K562 (cell line): Measurements from ENCODE around the gene ISG20L2. TPM values are rescaled to one million over a fixed set of nuclear protein-coding genes. Genes with fewer than 3 reads are reported as not detected.

ENCODE experiments used
- ATAC-seq: fragments of 200-7000 bp; cut with Tn5 transposase; 3 replicates; pipeline ENCODE4 v1.9.1; 2020; ENCODE audit warnings: moderate library complexity
- BruUV-seq: library from RNA; stranded (reverse); fragments of 400-500 nt; replicated peaks from 2 replicates; lab custom pipeline; 2021; lab: Mats Ljungman, UMichigan
- CTCF ChIA-PET: fragments of 300-600 bp; formaldehyde crosslinking; extraction: SDS; loops from one replicate; lab custom pipeline; 2021; ENCODE audit warnings: low intra/inter-chr PET ratio; lab: Yijun Ruan, JAX
- POLR2A ChIA-PET: fragments of 300-600, 350-650 bp; sonication (Branson Sonifier 250); formaldehyde crosslinking; extraction: SDS; loops from one replicate; lab custom pipeline; 2021; ENCODE audit warnings: antibody characterized with exemption, inconsistent platforms; lab: Yijun Ruan, JAX
- DNase-seq, 4 experiments: peaks; one replicate each; pipeline versions ENCODE4 v3.0.0 to v3.0.0-alpha.2; 2011 to 2018; ENCODE audit warnings: low spot score in 3 of 4, mixed read lengths in 3 of 4; ENCODE audit errors: extremely low read depth in 1 of 4
- FAIRE-seq: peaks from 2 replicates; lab custom pipeline; 2011; peaks lifted over from hg19 to GRCh38; lab: Jason Lieb, UNC
- H2AFZ ChIP-seq: 2 replicates; pipeline ENCODE4 v1.6.0; 2011; ENCODE audit warnings: low read depth, low read length, control low read depth, inconsistent platforms
- H3K27ac ChIP-seq: fragments of 200-600 bp; 3 replicates; pipeline ENCODE4 v1.8.0; 2011; ENCODE audit warnings: low read depth, mild to moderate bottlenecking, control low read depth, inconsistent platforms, low read length, moderate library complexity, mixed read lengths; ENCODE audit errors: extremely low read depth
- H3K27me3 ChIP-seq, 2 experiments: fragments of 300-600 bp in 1 of 2; 2 replicates in 1 of 2; 3 replicates in 1 of 2; pipeline versions ENCODE4 v1.6.0 to v1.8.0; 2011; ENCODE audit warnings: inconsistent platforms in 2 of 2, low read length in 2 of 2, mild to moderate bottlenecking in 1 of 2, mixed read lengths in 1 of 2, moderate library complexity in 1 of 2; ENCODE audit not compliant: control insufficient read depth in 2 of 2, insufficient read depth in 2 of 2
- H3K36me3 ChIP-seq: fragments of 300-600 bp; 3 replicates; pipeline ENCODE4 v1.8.0; 2011; ENCODE audit warnings: mild to moderate bottlenecking, low read length, inconsistent platforms; ENCODE audit not compliant: control insufficient read depth, insufficient read depth
- H3K4me1 ChIP-seq, 2 experiments: fragments of 200-600 bp in 1 of 2; replicated peaks in 1 of 2; 2 replicates in 1 of 2; 3 replicates in 1 of 2; pipeline versions ENCODE4 v1.5.1 to v1.8.0; 2011; ENCODE audit warnings: inconsistent platforms in 2 of 2, low read length in 2 of 2, mild to moderate bottlenecking in 1 of 2, mixed read lengths in 1 of 2, moderate library complexity in 1 of 2; ENCODE audit not compliant: control insufficient read depth in 2 of 2, insufficient read depth in 2 of 2
- H3K4me2 ChIP-seq: 2 replicates; pipeline ENCODE4 v1.6.1; 2011; ENCODE audit warnings: low read length, control low read depth, inconsistent platforms, mixed read lengths; ENCODE audit not compliant: insufficient read depth
- H3K4me3 ChIP-seq: fragments of 200-600 bp; sonication (generic), shearing (Covaris generic); 2 replicates; pipeline ENCODE4 v1.5.1; 2016; ENCODE audit warnings: control low read depth, inconsistent platforms
- H3K79me2 ChIP-seq: fragments of 200-600 bp; 3 replicates; pipeline ENCODE4 v1.8.0; 2011; ENCODE audit warnings: low read length, inconsistent platforms; ENCODE audit not compliant: control insufficient read depth, insufficient read depth
- H3K9ac ChIP-seq, 2 experiments: 2 replicates each; pipeline versions ENCODE4 v1.6.0 to v1.6.1; 2011; ENCODE audit warnings: low read depth in 2 of 2, low read length in 2 of 2, control low read depth in 1 of 2, inconsistent platforms in 1 of 2, mild to moderate bottlenecking in 1 of 2, mixed read lengths in 1 of 2; ENCODE audit not compliant: insufficient read depth in 1 of 2
- H3K9me1 ChIP-seq: one replicate; pipeline ENCODE4 v1.6.0; 2011; ENCODE audit warnings: inconsistent platforms, mild to moderate bottlenecking, low read length, moderate library complexity; ENCODE audit not compliant: control insufficient read depth, insufficient read depth
- H3K9me3 ChIP-seq: replicated peaks from 2 replicates; pipeline ENCODE4 v1.5.1; 2011; ENCODE audit warnings: low read depth, low read length, inconsistent platforms; ENCODE audit not compliant: control insufficient read depth, insufficient read depth
- H4K20me1 ChIP-seq: replicated peaks from 2 replicates; pipeline ENCODE4 v1.6.1; 2011; ENCODE audit warnings: low read length, inconsistent platforms, mixed read lengths; ENCODE audit not compliant: control insufficient read depth, insufficient read depth
- ATF2 ChIP-seq: sonication (generic); formaldehyde crosslinking; IDR thresholded peaks from 2 replicates; pipeline ENCODE4 v1.8.1; 2022; ENCODE audit warnings: missing genetic modification reagents
- PBX2 ChIP-seq, 2 experiments: IDR thresholded peaks in 1 of 2; conservative IDR thresholded peaks in 1 of 2; 2 replicates each; pipeline ENCODE4 v1.6.1; 2016; ENCODE audit warnings: low read depth in 2 of 2, mild to moderate bottlenecking in 1 of 2, missing compliant biosample characterization in 1 of 2, missing genetic modification characterization in 1 of 2, moderate library complexity in 1 of 2
- RCOR1 ChIP-seq, 2 experiments: IDR thresholded peaks; 2 replicates each; pipeline ENCODE4 v1.6.1; 2012; ENCODE audit warnings: low read depth in 2 of 2, low read length in 2 of 2, borderline replicate concordance in 1 of 2, improper control_type of control experiment in 1 of 2
- TBL1XR1 ChIP-seq, 2 experiments: IDR thresholded peaks; 2 replicates each; pipeline ENCODE4 v1.6.1; 2012; ENCODE audit warnings: improper control_type of control experiment in 2 of 2, low read length in 2 of 2, mild to moderate bottlenecking in 1 of 2
- ZNF668 ChIP-seq: fragments of 250-450 bp; sonication (Bioruptor Pico); IDR thresholded peaks from 2 replicates; pipeline ENCODE4 v1.8.0; 2022; ENCODE audit warnings: mild to moderate bottlenecking, inconsistent platforms
- WGBS: fragments of 100-300 bp; shearing (Covaris generic); methylation state at CpG from one replicate; pipeline ENCODE4 v1.1.6; 2016; ENCODE audit warnings: low coverage, mixed read lengths; ENCODE audit not compliant: insufficient coverage; ENCODE audit errors: missing lambda C conversion rate; 5-methylcytosine and 5-hydroxymethylcytosine counted together
- in situ Hi-C: fragments of 300-500 bp; cut with MboI; formaldehyde crosslinking; loops from 4 replicates; pipeline ENCODE4 v1.15.0; 2018; ENCODE audit warnings: inconsistent platforms, mixed read lengths
- intact Hi-C: fragments of 100-400 bp; cut with micrococcal nuclease; formaldehyde crosslinking; loops from 2 replicates; pipeline ENCODE4 v1.14.2; 2022
- polyA plus RNA-seq, 8 experiments: library from polyadenylated mRNA; depleted of rRNA in 4 of 8; stranded (reverse) in 5 of 8; unstranded in 3 of 8; fragments of >200 nt; fragmentation: Nextera tagmentation in 2 of 8; fragmentation: Illumina TruSeq in 1 of 8; extraction: Ambion mirVana in 2 of 8; extraction: Trizol in 1 of 8; gene quantifications; 2 replicates each; pipeline versions ENCODE4 v1.2.1 to v1.2.3, GENCODE V29; 2011 to 2014; ENCODE audit warnings: inconsistent platforms in 1 of 8, missing spikeins in 1 of 8
- total RNA-seq, 7 experiments: library from RNA; depleted of rRNA in 6 of 7; stranded (reverse); fragments of >200 nt in 6 of 7; fragmentation: Illumina TruSeq in 2 of 7; extraction: Trizol in 2 of 7; gene quantifications; 2 replicates each; pipeline versions ENCODE4 v1.2.1 to v1.2.3, GENCODE V29; 2011 to 2021; ENCODE audit warnings: low replicate concordance in 1 of 7

ISG20L2 gene
- total and polyA plus RNA-seq, 9 of the 15 experiments (the other 6 are each of a cell fraction or from before 2014, with no cell fraction given) = 21.3 to 130 (median 50.3) TPM

- Histone ChIP-seq H3K9ac (peak overlapping the region in 1 of 2 experiments; percentile 57; a peak in 1 of 4 replicates), H4K20me1 (no peaks in the 10 kb centered on the region), H2AFZ (no peak overlapping the region), H3K9me1 (no peaks in the 10 kb centered on the region), H3K36me3 (no peaks in the 10 kb centered on the region), H3K4me2 (0 out of 2 replicates have a peak overlapping the region, but pooled peaks have one; percentile 22), H3K4me3 (no peak overlapping the region), H3K27me3 (no peaks in the 10 kb centered on the region), H3K9me3 (no peaks in the 10 kb centered on the region), H3K4me1 (peaks cover 29 to 31% of the 10 kb centered on the region in 2 experiments; a peak in 4 of 5 replicates), H3K79me2 (0 out of 3 replicates have a peak, but pooled peaks cover 6% of the 10 kb centered on the region), H3K27ac (peak overlapping the region; percentile 36; the same call in 1 of the 3 replicates)
- no TSS peak for BruUV-seq
- WGBS = 64% methylated on average over 6 of the region's 6 CpGs
- in situ Hi-C loops (no loop called here), intact Hi-C loops (no loop called here)
- peak; percentile 59 for FAIRE-seq
- ChIA-PET CTCF (no interaction called here), POLR2A (interaction anchor here (1.1 to 1.5 kb wide), 2 partner anchors 9 to 17 kb away, joined by 4 to 6 read pairs; no protein-coding TSS in a partner anchor)
- DNase-seq = peak in 1 of 4 experiments; percentile 50
- ATAC-seq = peak; percentile 41; the same call in 2 of the 3 replicates
- TF ChIP-seq TBL1XR1 (IDR thresholded peaks at IDR 0.05; ENCODE audit: low read length in 2 of 2) (no peak), ATF2 (no peak), PBX2 (CRISPR knock-in tag; IDR thresholded peaks at IDR 0.05; ENCODE audit: low read depth) (no peak), PBX2 (tag; conservative IDR thresholded peaks at IDR 0.05; ENCODE audit: low read depth) (peak; percentile 79), ZNF668 (no peak), RCOR1 (IDR thresholded peaks at IDR 0.05; ENCODE audit: borderline replicate concordance in 1 of 2, low read depth in 2 of 2, low read length in 2 of 2) (0 out of 4 replicates have a peak, but pooled peaks of 1 of the 2 experiments have one; percentile 5)
Observed at GRCh38 chr1:156760092-156760795, 31.7 kb upstream of the ISG20L2 start.
